Stimulated activated CD4-positive, alpha-beta T cell treated with anti-CD3 and anti-CD28 coated beads, Interleukin-4, amount 100 ng/mL, for 1 hour (primary cell): ENCODE results near the gene GPRC6A.
"Not testable (repeated sequence)": the region's sequence is repeated elsewhere in the genome, so short reads cannot be mapped to it uniquely, and the experiment has no call there.

Source experiments
- DNase-seq: peaks from one replicate; pipeline ENCODE4 v3.0.0-alpha.2; 2020

GPRC6A gene

GRCh38 chr6:116828983-116829382 is at the start of gene GPRC6A:
GPRC6A (minus strand) TSS chr6:116829083; CDS start chr6:116829013, 70 bp downstream.
- no peak for DNase-seq

DNA sequence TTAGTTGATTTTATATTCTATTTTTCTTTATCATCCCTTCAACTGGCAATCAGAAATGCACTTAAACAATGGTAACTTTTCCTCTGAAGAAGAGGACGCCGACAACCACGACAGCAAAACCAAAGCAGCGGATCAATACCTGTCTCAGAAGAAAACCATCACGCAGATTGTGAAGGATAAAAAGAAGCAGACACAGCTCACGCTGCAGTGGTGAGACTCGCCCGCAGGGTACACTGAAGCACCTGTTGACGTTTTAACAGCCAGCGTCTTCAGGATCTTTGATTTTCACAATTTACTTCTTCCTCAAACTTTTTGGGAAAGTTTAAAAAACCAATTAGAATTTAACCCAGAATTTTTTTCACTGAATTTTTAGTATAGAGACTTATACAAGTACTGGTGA is 48.9 kb upstream of the GPRC6A start:
- DNase-seq = no peak

DNA sequence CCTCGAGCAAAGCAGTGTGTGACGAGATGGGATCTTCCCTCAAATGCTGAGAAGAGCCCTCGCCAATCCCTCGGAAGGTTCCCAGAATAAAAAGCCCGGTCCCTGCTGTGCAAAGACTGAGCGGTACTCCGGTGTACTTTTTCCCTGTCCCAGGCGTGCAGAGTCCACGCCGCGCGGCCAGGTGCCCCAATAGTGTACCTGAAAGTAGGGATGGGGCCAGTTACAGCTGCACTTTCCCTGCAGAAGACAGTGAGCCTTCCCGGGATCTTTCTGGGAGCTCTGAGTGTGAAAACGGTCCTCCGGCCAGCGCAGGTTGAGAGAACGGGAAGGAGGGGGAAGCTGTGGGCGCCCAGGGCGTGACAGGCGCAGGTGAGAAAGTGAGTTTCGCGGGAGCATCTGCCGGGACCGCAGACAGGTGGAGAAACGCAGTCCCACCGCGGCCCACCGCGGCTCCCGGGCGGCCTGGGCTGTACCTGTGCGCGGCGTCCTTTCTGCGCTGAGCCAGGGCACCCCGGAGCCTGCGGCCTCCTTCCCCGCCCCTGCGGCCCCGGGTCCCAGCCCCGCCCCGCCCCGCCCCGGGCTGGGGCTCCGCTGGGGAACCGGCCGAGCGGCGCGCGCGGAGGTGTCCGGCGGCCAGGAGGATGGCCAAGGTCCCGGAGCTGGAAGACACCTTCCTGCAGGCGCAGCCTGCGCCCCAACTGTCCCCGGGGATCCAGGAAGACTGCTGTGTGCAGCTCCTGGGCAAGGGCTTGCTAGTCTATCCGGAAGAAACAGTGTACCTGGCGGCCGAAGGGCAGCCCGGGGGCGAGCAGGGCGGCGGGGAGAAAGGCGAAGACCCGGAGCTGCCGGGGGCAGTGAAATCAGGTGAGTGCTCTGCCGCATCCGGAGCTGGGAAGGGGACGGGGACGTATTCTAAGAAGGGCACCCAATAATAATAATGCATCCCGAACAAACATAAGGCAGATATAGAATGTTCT is 48.0 kb upstream of the GPRC6A start, which contains the start of gene RFX6:
Gene RFX6, plus strand, starts transcription at position 608 of the 977 bp plus-strand sequence. Its CDS starts 34 bp downstream, at position 642.
- DNase-seq = no peak

- DNase-seq = no peak
Observed at GRCh38 chr6:116876107-116876506, 47.2 kb upstream of the GPRC6A start.

DNA sequence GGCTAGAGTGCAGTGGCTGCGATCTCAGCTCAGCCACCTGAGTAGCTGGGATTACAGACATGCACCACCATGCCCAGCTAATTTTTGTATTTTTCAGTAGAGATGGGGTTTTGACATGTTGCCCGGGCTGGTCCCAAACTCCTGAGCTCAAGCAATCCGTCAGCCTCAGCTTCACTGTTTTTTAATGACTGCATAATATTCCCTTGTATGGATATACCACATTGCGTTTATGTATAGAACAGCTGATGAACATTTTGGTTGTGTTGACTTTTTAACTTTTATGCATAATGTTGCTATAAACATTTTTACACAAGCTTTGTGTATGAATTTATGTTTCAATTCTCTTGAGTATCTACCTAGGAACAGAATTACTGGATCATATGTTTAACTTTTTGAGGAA is 43.9 kb upstream of the GPRC6A start:
- DNase-seq = no peak

GRCh38 chr6:116866281-116866871 is 37.5 kb upstream of the GPRC6A start:
- DNase-seq = no peak

DNA sequence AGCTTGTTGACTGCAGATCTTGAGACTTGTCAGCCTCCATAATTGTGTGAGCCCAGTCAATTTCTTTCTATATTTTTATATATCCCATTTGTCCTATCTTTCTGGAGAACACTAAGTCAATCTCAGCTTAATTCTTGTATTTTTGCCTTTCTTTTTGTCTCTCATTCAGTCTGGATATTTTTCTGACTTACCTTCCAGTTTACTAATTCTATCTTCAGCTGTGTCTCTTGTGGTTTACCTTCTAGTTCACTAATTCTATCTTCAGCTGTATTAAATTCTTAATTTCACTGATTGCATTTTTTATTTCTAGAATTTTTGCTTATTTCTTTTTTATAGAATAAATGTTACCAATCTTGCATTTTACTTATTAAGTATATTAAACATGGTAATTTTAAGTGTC is 30.4 kb upstream of the GPRC6A start:
- no peak for DNase-seq

GRCh38 chr6:116858060-116858459 is 29.2 kb upstream of the GPRC6A start:
- DNase-seq = no peak

DNA sequence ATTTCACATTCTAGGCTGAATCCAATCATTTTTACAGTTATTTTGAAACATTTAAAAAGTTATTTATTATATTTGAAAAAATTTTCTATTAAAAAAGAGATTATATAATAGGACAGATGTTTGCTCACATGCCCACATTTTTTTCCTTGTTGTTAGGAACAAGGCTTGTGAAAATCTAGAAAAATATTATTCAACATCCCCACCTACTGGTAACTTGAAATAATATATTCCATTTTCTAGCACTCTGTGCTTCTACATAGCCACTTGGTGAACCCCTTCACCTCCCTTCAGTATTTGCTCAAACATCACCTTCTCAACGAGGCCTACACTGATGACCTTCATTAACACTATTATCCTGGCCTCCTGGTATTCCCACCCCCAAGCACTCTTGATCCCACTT is 18.3 kb upstream of the GPRC6A start:
- DNase-seq = no peak

DNA sequence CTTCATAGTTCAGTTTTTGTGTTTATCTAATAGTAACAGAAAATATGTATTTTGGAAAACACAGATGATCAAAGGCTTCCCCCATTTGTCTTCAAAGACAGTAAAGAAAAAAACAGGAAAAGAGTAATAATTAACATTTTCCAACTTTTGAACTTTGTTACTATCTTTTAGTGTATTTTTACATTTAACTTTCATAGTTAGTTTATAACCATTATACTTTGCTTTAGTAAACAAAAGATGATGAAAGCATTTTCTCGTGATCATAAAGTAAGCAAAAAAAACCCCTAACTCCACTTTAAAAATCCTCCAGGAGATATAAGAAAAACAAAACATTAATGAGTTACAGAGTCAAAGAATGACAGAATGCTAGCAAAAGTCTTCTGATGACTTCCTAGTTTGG is 13.6 kb upstream of the GPRC6A start:
- DNase-seq = no peak

DNA sequence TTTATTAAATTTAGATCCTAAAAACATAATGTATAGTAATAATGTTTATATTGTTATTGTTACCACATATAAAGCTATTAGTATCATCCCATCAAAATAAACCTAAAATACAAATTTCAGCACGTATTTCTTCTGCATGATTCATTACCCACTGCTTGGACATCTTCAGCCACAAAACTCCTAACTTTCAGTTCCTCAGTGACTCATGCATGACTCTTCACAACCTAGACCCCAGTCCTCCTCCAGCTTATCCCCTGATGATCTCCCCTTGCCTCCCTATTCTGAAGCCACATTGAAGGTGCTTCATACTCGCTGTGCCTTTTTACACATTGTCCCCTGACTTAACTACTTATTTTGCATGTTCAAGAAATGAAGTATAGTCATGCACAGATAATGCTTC is 11.2 kb upstream of the GPRC6A start:
- DNase-seq = no peak

- no peak for DNase-seq
Observed at GRCh38 chr6:116836606-116837342, 7.9 kb upstream of the GPRC6A start.

DNA sequence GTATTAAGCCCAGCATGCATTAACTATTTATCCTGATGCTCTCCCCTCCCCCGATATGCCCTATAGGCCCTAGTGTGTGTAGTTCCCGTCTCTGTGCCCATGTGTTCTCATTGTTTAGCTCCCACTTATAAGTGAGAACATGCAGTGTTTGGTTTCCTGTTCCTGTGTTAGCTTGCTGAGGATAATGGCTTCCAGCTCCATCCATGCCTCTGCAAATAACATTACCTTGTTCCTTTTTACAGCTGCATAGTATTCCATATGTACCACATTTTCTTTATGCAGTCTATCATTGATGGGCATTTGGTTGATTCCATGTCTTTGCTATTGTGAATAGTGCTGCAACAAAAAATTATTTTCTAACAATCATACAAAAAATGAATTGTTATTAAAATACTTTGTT is 5.6 kb upstream of the GPRC6A start:
- DNase-seq = not testable (repeated sequence)

DNA sequence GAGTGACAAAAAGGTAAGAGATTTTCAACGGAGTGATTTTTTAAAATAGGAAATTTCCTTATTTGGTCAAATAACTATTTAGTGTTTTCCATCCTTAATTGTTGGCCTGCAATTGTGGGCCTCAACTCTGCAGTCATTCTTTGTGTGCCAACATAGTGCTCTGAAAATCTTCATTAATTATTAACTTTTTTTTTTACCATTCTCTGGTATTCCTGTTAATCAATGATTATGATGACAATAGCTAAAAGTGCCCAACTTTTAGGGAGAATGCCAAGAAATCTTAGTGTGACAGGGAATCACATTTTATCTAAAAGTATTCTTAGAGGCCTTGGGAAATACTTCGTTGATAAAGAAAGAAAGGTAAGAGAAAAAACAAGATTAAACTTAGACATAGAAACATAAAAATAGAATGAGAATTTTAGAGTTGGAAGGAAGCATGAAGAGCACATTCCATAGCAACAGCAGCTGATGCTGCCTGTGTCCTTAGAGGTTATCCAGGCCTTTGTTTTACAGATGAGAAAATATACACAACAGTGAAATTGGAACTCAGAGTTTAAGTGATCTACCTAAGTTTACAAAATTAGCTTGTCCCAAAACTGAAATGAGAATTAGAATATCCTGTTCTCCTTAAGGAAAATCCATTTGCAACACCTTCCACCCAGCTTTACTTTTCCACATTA is 1.2 kb downstream of the GPRC6A start:
- DNase-seq = no peak

DNA sequence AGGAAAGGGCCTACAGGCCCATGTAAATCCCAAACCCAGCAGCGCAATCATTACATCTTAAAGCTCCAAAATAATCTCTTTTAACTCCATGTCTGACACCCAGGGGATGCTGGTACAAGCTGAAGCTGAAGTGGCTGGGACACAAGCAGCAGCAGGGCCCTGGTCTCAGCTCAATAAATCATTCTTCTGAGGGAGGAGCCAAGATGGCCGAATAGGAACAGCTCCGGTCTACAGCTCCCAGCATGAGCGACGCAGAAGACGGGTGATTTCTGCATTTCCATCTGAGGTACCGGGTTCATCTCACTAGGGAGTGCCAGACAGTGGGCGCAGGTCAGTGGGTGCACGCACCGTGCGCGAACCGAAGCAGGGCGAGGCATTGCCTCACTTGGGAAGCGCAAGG is 12.5 kb downstream of the GPRC6A start:
- DNase-seq = not testable (repeated sequence)

DNA sequence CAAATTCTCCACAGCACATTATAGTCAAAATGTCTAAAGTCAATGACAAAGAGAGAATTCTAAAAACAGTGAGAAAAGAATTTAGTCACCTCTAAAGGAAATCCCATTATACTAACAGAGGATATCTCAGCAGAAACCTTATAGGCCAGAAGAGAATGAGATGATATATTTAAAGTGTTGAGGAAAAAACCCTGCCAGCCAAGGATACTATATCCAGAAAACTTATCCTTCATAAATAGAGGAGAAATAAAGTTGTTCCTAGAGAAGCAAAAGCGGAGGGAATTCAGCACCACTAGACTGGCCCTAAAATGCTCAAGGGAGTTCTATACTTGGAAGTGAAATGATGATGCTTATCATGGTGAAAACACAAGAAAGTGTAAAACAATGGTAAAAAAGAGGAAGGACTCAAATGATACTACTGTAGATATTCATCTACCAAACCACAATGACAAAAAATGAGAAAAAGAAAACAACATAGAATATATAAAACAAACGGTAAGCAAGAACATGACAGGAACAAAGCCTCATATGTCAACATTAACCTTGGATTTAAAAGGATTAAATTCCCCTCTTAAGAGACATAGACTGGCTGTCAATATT is 16.7 kb downstream of the GPRC6A start:
- DNase-seq = no peak

- no peak for DNase-seq
Observed at GRCh38 chr6:116801971-116802370, 26.9 kb downstream of the GPRC6A start.

DNA sequence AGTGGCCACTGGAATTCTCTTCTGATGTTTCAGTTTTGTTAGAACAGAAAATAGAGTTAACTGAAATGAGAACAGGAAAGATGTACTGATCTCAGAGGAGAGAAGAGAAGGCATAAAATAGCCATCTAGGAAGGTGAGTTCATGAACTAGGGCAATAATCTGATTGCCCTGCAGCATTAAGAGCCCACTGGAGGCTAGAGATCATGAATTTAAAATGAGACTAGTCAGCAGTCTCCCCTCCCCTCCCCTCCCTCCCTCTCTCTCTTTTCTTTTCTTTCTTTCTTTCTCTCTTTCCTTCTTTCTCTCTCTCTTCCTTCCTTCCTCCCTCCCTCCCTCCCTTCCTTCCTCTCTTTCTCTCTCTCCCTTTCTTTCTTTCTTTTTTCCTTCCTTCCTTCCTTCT is 28.9 kb downstream of the GPRC6A start:
- DNase-seq = no peak

DNA sequence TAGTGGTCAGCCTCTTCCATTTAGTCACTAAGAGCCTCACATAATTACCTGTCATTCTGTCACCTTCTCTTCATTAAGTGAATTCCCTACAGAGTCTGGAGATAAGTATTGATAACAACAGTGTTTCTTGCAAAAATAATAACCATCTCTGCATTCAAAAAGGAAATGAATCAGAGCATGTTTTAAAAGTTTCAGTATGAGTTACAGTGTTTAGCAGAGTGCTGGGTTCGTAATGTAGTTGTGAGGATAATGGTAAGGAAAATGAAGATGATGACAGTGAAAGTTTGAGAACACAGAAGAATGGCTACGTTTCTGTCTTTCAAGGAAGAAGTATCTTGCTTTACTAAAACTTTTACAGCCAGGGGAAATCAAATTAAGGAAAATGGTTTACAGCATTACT is 31.3 kb downstream of the GPRC6A start:
- DNase-seq = no peak

DNA sequence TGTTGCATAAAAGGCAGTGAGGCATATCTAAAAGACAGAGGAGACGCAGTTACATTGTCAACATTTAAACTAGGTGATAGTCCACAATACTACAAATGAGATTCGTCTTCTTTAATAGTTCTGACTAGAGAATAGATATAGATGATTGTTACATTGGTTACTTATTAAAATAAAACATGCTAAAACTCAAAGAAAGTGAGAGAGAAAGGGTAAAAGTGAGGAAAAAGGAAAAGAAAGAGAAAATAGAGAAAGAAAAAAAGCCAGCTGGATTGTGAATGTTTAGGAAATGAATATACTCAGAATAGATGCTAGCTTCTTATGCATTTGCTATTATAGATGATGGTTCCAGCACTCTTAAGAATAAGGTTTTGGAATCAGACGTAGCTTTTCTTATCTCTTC is 35.7 kb downstream of the GPRC6A start:
- DNase-seq = no peak

DNA sequence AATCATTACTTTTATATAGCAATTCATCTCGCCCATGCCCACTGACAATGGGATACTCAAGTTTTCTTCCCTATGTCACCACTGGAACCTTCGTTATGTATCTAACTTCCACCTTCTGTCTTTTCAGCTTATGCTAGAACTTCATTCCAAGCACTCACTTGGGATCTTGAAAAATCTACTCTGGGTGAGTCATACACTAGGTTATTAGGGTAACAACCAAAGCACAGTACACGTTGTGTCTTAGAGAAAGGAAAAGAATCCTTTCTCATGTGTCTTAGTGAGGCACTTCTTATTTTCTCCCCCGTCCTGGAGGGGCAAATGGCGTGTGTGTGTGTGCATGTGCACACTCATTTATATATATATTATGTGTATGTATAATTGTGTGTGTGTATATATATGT is 45.0 kb downstream of the GPRC6A start:
- DNase-seq = no peak

GRCh38 chr6:116779573-116780164 is 49.2 kb downstream of the GPRC6A start:
- DNase-seq = no peak
